ENCODE results near the gene CCDC57. TPM values are rescaled to one million over a fixed set of nuclear protein-coding genes. Genes with fewer than 3 reads are reported as not detected.
A peak's percentile ranks its signal among the peaks of the same experiment; 100 is the strongest.

The CCDC57 gene
- total and polyA plus RNA-seq, 9 of the 15 experiments (the other 6 are each of a cell fraction or from before 2014, with no cell fraction given) = 0.83 to 36.2 (median 13.6) TPM

DNA sequence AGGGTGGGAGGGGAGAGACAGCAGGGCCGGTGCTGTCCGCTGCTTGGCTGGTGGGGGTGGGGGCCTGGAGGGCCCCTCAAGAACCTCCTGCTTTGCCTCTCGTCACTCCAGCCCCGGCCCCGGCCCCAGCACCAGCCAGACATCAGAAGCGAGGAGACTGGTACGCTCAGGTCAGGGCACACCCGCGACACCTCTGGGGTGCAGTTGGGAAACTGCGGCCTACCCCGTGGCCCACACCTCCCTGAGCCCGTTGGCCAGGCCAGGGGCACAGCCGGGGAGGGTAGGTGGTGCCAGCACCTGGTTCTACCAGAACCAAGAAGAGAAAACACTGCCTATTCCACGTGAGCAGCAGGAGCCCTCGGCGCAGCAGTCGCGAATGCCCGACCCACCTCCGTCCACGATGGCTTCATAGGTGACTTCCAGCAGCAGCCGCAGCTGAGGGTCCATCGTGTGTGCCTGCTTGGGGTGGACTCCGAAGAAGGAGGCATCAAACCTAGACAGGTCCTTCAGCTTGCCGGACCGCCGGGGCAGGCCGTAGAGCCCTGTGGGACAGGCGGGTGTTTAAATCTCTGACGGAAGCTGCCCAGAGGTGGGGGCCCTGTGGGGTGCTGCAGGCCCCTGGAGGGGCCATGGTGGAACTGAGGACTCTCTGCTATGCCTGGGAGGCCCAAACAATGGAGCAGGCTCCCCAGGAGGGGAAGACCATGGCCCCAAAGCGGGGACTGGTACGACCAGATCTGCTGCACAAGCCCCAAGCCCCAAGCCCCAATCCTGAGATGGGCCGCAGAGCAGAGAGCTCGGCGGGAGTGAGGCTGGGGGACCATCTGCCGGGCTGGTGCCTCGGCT lies 117.5 kb downstream of the CCDC57 start (continued):
- TF ChIP-seq, protein P1, sequence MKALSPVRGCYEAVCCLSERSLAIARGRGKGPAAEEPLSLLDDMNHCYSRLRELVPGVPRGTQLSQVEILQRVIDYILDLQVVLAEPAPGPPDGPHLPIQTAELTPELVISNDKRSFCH (CRISPR knock-in tag; IDR thresholded peaks at IDR 0.05) = no peak
- TF ChIP-seq, protein P1 (tag; IDR thresholded peaks at IDR 0.05) = no peak
- no peak for TF ChIP-seq TEAD1 (CRISPR knock-in tag; IDR thresholded peaks at IDR 0.05)
- peak; percentile 30 for TF ChIP-seq SNRNP70 (optimal IDR thresholded peaks at IDR 0.05; ENCODE audit: low read depth, low read length)
- TF ChIP-seq PRMT5 (CRISPR knock-in tag; IDR thresholded peaks at IDR 0.05) = no peak

- peak overlapping the region in 1 of 2 experiments; percentile 70; a peak in 2 of 4 replicates for H3K9ac ChIP-seq (ENCODE audit: insufficient read depth in 1 of 2, low read depth in 2 of 2, low read length in 2 of 2)
- TF ChIP-seq HNRNPL (IDR thresholded peaks at IDR 0.05; ENCODE audit: low read depth, low read length) (peak; percentile 67; the same call in 1 of the 2 replicates), MTA2 (IDR thresholded peaks at IDR 0.05; ENCODE audit: low read depth) (no peak), POLR2G (IDR thresholded peaks at IDR 0.05; ENCODE audit: low read depth, low read length) (peak; percentile 53; the same call in 1 of the 2 replicates), SRSF3 (IDR thresholded peaks at IDR 0.05; ENCODE audit: insufficient read depth, low read length) (no peak), IFI16 (CRISPR knock-in tag; IDR thresholded peaks at IDR 0.05) (no peak), POLR2A (conservative IDR thresholded peaks at IDR 0.05) (peak; percentile 68), CBX8 (IDR thresholded peaks at IDR 0.05; ENCODE audit: borderline replicate concordance, extremely low read depth, low read depth, low read length, poor library complexity, severe bottlenecking) (no peak), ERF (CRISPR knock-in tag; IDR thresholded peaks at IDR 0.05) (no peak), NFRKB (IDR thresholded peaks at IDR 0.05; ENCODE audit: low read depth) (no peak), NRF1 (conservative IDR thresholded peaks at IDR 0.05 in 1 of 2, IDR thresholded peaks at IDR 0.05 in 1 of 2) (no peak), SUPT5H (IDR thresholded peaks at IDR 0.05) (peak; percentile 50; the same call in 1 of the 2 replicates), POLR2AphosphoS5 (IDR thresholded peaks at IDR 0.05; ENCODE audit: control insufficient read depth, insufficient read depth, low read depth, low read length) (peak; percentile 25; the same call in 1 of the 2 replicates), EP300 (IDR thresholded peaks at IDR 0.05; ENCODE audit: low read length) (no peak), POLR2B (IDR thresholded peaks at IDR 0.05; ENCODE audit: low read depth, partially characterized antibody) (peak; percentile 49)
Measured at GRCh38 chr17:82092995-82093751, 119.5 kb downstream of the CCDC57 start.

More at GRCh38 chr17:82092995-82093751, 119.5 kb downstream of the CCDC57 start:
- Histone ChIP-seq H3K4me3 (no peak overlapping the region), H2AFZ (ENCODE audit: low read depth, low read length) (no peak overlapping the region), H3K79me2 (ENCODE audit: control insufficient read depth, insufficient read depth, low read length) (peaks cover 72% of the 10 kb centered on the region), H3K9me3 (replicated peaks; ENCODE audit: control insufficient read depth, insufficient read depth, low read depth, low read length) (no peaks in the 10 kb centered on the region), H3K4me1 (replicated peaks in 1 of 2; ENCODE audit: control insufficient read depth in 2 of 2, insufficient read depth in 2 of 2, low read length in 2 of 2) (peaks cover 14 to 75% of the 10 kb centered on the region in 2 experiments; a peak in 4 of 5 replicates), H3K9me1 (ENCODE audit: control insufficient read depth, insufficient read depth, low read length) (no peaks in the 10 kb centered on the region), H3K36me3 (ENCODE audit: control insufficient read depth, insufficient read depth, low read length) (peaks cover 84% of the 10 kb centered on the region), H3K27me3 (ENCODE audit: control insufficient read depth in 2 of 2, insufficient read depth in 2 of 2, low read length in 2 of 2) (no peaks in the 10 kb centered on the region), H3K27ac (ENCODE audit: extremely low read depth, low read depth, low read length) (no peak overlapping the region), H4K20me1 (replicated peaks; ENCODE audit: control insufficient read depth, insufficient read depth, low read length) (peaks cover 38% of the 10 kb centered on the region), H3K4me2 (ENCODE audit: insufficient read depth, low read length) (no peak overlapping the region)
- ATAC-seq = no peak
- DNase-seq (ENCODE audit: extremely low read depth in 1 of 4, low spot score in 3 of 4) = no peak
- intact Hi-C loops (cut with micrococcal nuclease) (no loop called here), in situ Hi-C loops (cut with MboI) (no loop called here)
- ChIA-PET CTCF (ENCODE audit: low intra/inter-chr PET ratio) (interaction anchor here (0.7 kb wide), 1 partner anchor 60 kb away, joined by 3 read pairs; no protein-coding TSS in a partner anchor), POLR2A (interaction anchor here (0.9 kb wide), 1 partner anchor 28 kb away, joined by 4 read pairs; no protein-coding TSS in a partner anchor)
- no TSS peak for BruUV-seq (replicated peaks)
- WGBS (ENCODE audit: insufficient coverage, low coverage, missing lambda C conversion rate) = 98% methylated on average over 18 of the region's 40 CpGs
- FAIRE-seq = no peak
